Cardiac ventricle fibroblast (primary cell): ENCODE measurements around the gene SLC25A30. TPM values are rescaled to one million over a fixed set of nuclear protein-coding genes. Genes with fewer than 3 reads are reported as not detected.

Experiments used
- total RNA-seq: library from RNA; depleted of rRNA; stranded (reverse); fragments of >200 nt; gene quantifications from 2 replicates; pipeline ENCODE4 v1.2.3, GENCODE V29; 2015

SLC25A30 gene, protein sequence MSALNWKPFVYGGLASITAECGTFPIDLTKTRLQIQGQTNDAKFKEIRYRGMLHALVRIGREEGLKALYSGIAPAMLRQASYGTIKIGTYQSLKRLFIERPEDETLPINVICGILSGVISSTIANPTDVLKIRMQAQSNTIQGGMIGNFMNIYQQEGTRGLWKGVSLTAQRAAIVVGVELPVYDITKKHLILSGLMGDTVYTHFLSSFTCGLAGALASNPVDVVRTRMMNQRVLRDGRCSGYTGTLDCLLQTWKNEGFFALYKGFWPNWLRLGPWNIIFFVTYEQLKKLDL
- 4.2 and 6.1 TPM in 2 replicates for total RNA-seq

GRCh38 chr13:45417790-45418534, at the start of gene SLC25A30:
SLC25A30 (minus strand) TSS chr13:45418373; CDS start chr13:45411425, 6,948 bp downstream.

GRCh38 chr13:45464687-45465453, 46.7 kb upstream of the SLC25A30 start, which contains the start of gene COG3:
COG3 (plus strand) TSS chr13:45464939; CDS start chr13:45465037, 98 bp downstream.

Other genes starting within 250 kb of the SLC25A30 start
- gene KCTD4, start 217.3 kb downstream of the SLC25A30 start, total RNA-seq: not detected in 2 replicates
- 4,332 and 4,633 TPM in 2 replicates for gene TPT1, start 77.2 kb downstream of the SLC25A30 start, total RNA-seq
- 19.1 and 25.0 TPM in 2 replicates for gene COG3, start 46.6 kb upstream of the SLC25A30 start, total RNA-seq
- gene ERICH6B, start 197.4 kb upstream of the SLC25A30 start, total RNA-seq: not detected in 2 replicates